Endothelial cell (in vitro differentiated cells): ENCODE measurements around the gene SNCAIP. TPM values are rescaled to one million over a fixed set of nuclear protein-coding genes. Genes with fewer than 3 reads are reported as not detected.

Experiments used
- DNase-seq: peaks from one replicate; pipeline ENCODE4 v3.0.0; 2021; ENCODE audit warnings: low spot score
- H3K27ac Mint-ChIP-seq: one replicate; pipeline ENCODE4 v1.8.0; 2021; ENCODE audit warnings: mixed read lengths, inconsistent platforms; ENCODE audit not compliant: unreplicated experiment
- H3K27me3 Mint-ChIP-seq: one replicate; pipeline ENCODE4 v1.8.0; 2021; ENCODE audit warnings: mild to moderate bottlenecking, moderate library complexity, mixed read lengths, inconsistent platforms; ENCODE audit not compliant: unreplicated experiment
- H3K36me3 Mint-ChIP-seq: one replicate; pipeline ENCODE4 v1.8.0; 2021; ENCODE audit warnings: mild to moderate bottlenecking, low read depth, mixed read lengths, inconsistent platforms; ENCODE audit not compliant: unreplicated experiment
- H3K4me1 Mint-ChIP-seq: one replicate; pipeline ENCODE4 v1.8.0; 2021; ENCODE audit warnings: mild to moderate bottlenecking, mixed read lengths, inconsistent platforms; ENCODE audit not compliant: unreplicated experiment
- H3K4me3 Mint-ChIP-seq: one replicate; pipeline ENCODE4 v1.8.0; 2021; ENCODE audit warnings: mild to moderate bottlenecking, mixed read lengths, inconsistent platforms; ENCODE audit not compliant: unreplicated experiment
- H3K9me3 Mint-ChIP-seq: one replicate; pipeline ENCODE4 v1.8.0; 2021; ENCODE audit warnings: mixed read lengths, inconsistent platforms; ENCODE audit not compliant: unreplicated experiment
- total RNA-seq: library from RNA; stranded (reverse); fragmentation: NEBNext Ultra II Directional; extraction: Animal tissue kit (Norgen Biotek cat#: 25700); gene quantifications from one replicate; pipeline ENCODE4 v1.2.1, GENCODE V29; 2021; ENCODE audit not compliant: unreplicated experiment
- TF ChIP-seq, protein P1 (sequence below): fragments of 200-600 bp; sonication (generic); IDR thresholded peaks from one replicate; pipeline ENCODE4 v1.5.0; 2021; ENCODE audit warnings: antibody characterized with exemption; ENCODE audit not compliant: unreplicated experiment

SNCAIP gene
- total RNA-seq, 1 donor from 2014 or later, result 254 TPM

- no peak for DNase-seq
- TF ChIP-seq, protein P1, sequence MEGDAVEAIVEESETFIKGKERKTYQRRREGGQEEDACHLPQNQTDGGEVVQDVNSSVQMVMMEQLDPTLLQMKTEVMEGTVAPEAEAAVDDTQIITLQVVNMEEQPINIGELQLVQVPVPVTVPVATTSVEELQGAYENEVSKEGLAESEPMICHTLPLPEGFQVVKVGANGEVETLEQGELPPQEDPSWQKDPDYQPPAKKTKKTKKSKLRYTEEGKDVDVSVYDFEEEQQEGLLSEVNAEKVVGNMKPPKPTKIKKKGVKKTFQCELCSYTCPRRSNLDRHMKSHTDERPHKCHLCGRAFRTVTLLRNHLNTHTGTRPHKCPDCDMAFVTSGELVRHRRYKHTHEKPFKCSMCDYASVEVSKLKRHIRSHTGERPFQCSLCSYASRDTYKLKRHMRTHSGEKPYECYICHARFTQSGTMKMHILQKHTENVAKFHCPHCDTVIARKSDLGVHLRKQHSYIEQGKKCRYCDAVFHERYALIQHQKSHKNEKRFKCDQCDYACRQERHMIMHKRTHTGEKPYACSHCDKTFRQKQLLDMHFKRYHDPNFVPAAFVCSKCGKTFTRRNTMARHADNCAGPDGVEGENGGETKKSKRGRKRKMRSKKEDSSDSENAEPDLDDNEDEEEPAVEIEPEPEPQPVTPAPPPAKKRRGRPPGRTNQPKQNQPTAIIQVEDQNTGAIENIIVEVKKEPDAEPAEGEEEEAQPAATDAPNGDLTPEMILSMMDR, result no peak
- H3K4me1 Mint-ChIP-seq, result peaks cover 42% of the 10 kb centered on the region
- H3K27ac Mint-ChIP-seq, result no peak overlapping the region
- no peak overlapping the region for H3K4me3 Mint-ChIP-seq
- no peaks in the 10 kb centered on the region for H3K9me3 Mint-ChIP-seq
- peaks cover 37% of the 10 kb centered on the region for H3K36me3 Mint-ChIP-seq
- peaks cover 7% of the 10 kb centered on the region for H3K27me3 Mint-ChIP-seq
Measured at GRCh38 chr5:122413722-122414121, 101.7 kb downstream of the SNCAIP start.

DNA sequence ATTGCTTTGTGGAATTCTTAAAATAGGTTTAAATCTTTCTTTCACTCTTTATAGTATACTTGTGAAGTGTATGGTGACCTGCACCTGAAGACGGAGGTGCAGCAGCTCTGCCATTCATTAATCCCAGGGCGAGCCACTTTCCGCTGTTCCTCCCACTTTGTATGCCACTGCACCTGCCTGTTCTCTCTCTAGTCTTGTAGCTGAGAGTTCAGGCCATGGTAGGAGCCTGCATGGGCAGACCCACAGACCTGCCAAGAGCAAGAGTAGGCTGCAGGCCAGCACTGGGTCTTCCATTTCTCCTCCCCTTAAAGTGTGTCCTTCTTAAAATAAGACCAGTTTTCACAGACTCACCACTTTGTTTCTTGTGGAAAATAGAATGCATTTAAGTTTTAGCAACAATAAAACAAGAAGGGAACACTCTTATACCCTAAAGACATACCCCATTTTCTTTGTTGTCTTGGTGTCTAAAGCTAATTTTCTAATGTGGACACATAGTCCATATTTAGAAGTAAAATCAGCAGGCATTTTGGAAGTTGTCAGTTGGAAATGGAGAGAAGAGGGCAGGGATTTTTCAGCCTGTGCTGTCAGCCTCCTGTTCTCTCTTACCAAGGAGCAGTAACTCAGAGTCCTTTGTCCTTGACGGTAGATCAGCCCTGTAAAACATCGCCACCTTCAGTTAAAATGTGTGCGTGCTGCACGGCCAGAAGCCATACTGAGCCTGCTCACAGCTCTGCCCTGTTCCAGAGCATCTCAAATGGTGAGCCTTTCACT, 103.2 kb downstream of the SNCAIP start:
- peaks cover 33% of the 10 kb centered on the region for H3K36me3 Mint-ChIP-seq
- peaks cover 37% of the 10 kb centered on the region for H3K4me1 Mint-ChIP-seq
- TF ChIP-seq, protein P1, result no peak
- no peak overlapping the region for H3K27ac Mint-ChIP-seq
- H3K9me3 Mint-ChIP-seq, result no peaks in the 10 kb centered on the region
- no peak overlapping the region for H3K4me3 Mint-ChIP-seq
- H3K27me3 Mint-ChIP-seq, result peaks cover 9% of the 10 kb centered on the region
- DNase-seq, result peak; percentile 60

GRCh38 chr5:122415801-122416120, 103.7 kb downstream of the SNCAIP start:
- Mint-ChIP-seq H3K4me1 (peaks cover 33% of the 10 kb centered on the region), H3K36me3 (peaks cover 31% of the 10 kb centered on the region), H3K9me3 (no peaks in the 10 kb centered on the region), H3K27ac (no peak overlapping the region), H3K27me3 (peaks cover 9% of the 10 kb centered on the region), H3K4me3 (no peak overlapping the region)
- TF ChIP-seq, protein P1, result no peak
- no peak for DNase-seq

DNA sequence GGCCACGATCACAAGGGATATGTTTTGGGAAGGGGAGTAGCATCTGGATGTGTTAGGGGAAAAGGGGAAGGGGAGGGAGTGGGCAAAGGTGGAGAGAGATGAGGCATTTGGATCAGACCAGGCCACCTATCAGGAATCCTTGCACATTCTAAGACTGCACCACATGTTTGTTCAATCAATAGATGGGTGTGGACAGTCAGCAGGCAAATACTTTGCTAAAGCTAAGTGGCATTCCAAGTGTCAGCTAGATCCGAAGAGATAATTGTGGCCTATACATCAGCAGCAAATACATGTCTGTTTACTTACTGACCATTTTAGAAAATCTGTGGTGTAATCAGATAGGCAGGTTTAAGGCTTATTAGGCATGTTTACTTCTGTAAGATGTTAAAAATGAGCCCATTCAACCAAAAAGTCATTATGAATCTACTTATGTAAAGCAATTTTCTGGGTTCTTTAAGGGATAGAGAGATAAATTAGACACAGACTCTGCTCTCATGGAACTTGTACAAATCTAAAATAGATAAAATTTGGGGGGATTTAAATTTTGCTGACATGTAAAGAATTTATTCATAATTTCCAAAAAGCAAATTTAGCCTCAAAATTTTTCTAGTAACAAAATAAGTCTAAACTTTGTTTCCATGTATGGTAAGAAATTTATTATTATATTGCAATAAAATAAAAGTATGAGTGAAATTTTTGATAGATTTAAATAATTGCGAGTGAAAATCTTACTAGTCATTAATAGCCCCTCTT, 107.3 kb downstream of the SNCAIP start:
- Mint-ChIP-seq H3K27me3 (peaks cover 4% of the 10 kb centered on the region), H3K4me3 (no peak overlapping the region), H3K9me3 (no peaks in the 10 kb centered on the region), H3K36me3 (peaks cover 28% of the 10 kb centered on the region), H3K4me1 (peaks cover 19% of the 10 kb centered on the region), H3K27ac (no peak overlapping the region)
- DNase-seq, result no peak
- TF ChIP-seq, protein P1, result no peak

DNA sequence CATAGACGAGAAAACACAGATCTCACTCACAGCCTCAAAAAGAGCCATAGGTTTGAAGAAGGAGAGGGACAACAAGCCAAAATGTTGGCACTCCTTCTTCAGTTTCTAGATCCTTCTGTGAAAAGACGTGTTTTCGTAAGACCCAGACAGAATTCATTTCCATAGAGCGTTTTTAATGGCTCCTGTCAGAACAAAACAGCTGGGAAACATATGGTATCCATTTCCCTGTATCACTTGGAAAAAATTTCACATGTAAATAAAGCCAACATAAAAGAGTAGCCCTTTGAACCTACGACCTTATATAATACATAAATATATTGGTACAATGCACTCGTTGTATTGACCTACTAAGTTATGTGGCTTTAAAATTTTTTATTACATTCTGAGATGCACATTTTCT, 108.1 kb downstream of the SNCAIP start:
- no peak overlapping the region for H3K27ac Mint-ChIP-seq
- DNase-seq, result no peak
- peaks cover 4% of the 10 kb centered on the region for H3K27me3 Mint-ChIP-seq
- TF ChIP-seq, protein P1, result no peak
- peaks cover 35% of the 10 kb centered on the region for H3K36me3 Mint-ChIP-seq
- H3K9me3 Mint-ChIP-seq, result no peaks in the 10 kb centered on the region
- H3K4me1 Mint-ChIP-seq, result peaks cover 16% of the 10 kb centered on the region
- H3K4me3 Mint-ChIP-seq, result no peak overlapping the region
